SK-N-SH (cell line): ENCODE data around the gene CHD6. TPM values are rescaled to one million over a fixed set of nuclear protein-coding genes. Genes with fewer than 3 reads are reported as not detected.

Experiments
- CTCF ChIA-PET: fragments of 300-600, 350-600 bp; formaldehyde crosslinking; extraction: SDS; loops from one replicate; lab custom pipeline; 2021; lab: Yijun Ruan, JAX
- POLR2A ChIA-PET: fragments of 350-600 bp; sonication (Branson Sonifier 250); formaldehyde crosslinking; extraction: SDS; loops from one replicate; lab custom pipeline; 2020; ENCODE audit warnings: antibody characterized with exemption, inconsistent platforms; lab: Yijun Ruan, JAX
- DNase-seq: peaks from one replicate; pipeline ENCODE4 v3.0.0; 2012
- H2AFZ ChIP-seq: fragments of 200-600 bp; sonication (generic); 2 replicates; pipeline ENCODE4 v1.8.1; 2016; ENCODE audit warnings: antibody characterized with exemption, mild to moderate bottlenecking, low read depth
- H3F3A ChIP-seq: fragments of 200-600 bp; sonication (generic); replicated peaks from 2 replicates; pipeline ENCODE3; 2016; ENCODE audit warnings: antibody characterized with exemption, mild to moderate bottlenecking; ENCODE audit not compliant: insufficient read depth
- H3K27ac ChIP-seq, 2 experiments: fragments of 200-500 bp in 1 of 2; fragments of 200-600 bp in 1 of 2; sonication (Bioruptor generic) in 1 of 2; sonication (generic), shearing (Covaris generic) in 1 of 2; 2 replicates each; pipeline versions ENCODE4 v1.5.1 to v1.6.1; 2014 to 2016; ENCODE audit warnings: low read depth in 2 of 2, inconsistent platforms in 1 of 2, low read length in 1 of 2, mild to moderate bottlenecking in 1 of 2, mixed read lengths in 1 of 2
- H3K27me3 ChIP-seq: fragments of 200-600 bp; sonication (generic), shearing (Covaris generic); 2 replicates; pipeline ENCODE4 v1.6.1; 2016; ENCODE audit warnings: mixed run types; ENCODE audit not compliant: insufficient read depth
- H3K36me3 ChIP-seq, 2 experiments: fragments of 200-500 bp in 1 of 2; fragments of 200-600 bp in 1 of 2; sonication (Bioruptor generic) in 1 of 2; sonication (generic) in 1 of 2; replicated peaks in 1 of 2; 2 replicates each; pipeline versions ENCODE3 to v1.5.1; 2014 to 2016; ENCODE audit warnings: low read length in 1 of 2, mild to moderate bottlenecking in 1 of 2; ENCODE audit not compliant: insufficient read depth in 2 of 2, control insufficient read depth in 1 of 2
- H3K4me1 ChIP-seq, 2 experiments: fragments of 200-500 bp in 1 of 2; fragments of 200-600 bp in 1 of 2; sonication (Bioruptor generic) in 1 of 2; sonication (generic), shearing (Covaris generic) in 1 of 2; 2 replicates each; pipeline versions ENCODE4 v1.5.1 to v1.6.1; 2014 to 2016; ENCODE audit warnings: low read depth in 1 of 2, low read length in 1 of 2, mixed run types in 1 of 2; ENCODE audit not compliant: insufficient read depth in 2 of 2, control insufficient read depth in 1 of 2
- H3K4me2 ChIP-seq: fragments of 200-600 bp; sonication (generic), shearing (Covaris generic); 2 replicates; pipeline ENCODE4 v1.6.1; 2017; ENCODE audit warnings: mixed run types
- H3K4me3 ChIP-seq, 2 experiments: fragments of 200-500 bp in 1 of 2; fragments of 200-600 bp in 1 of 2; sonication (Bioruptor generic) in 1 of 2; sonication (generic), shearing (Covaris generic) in 1 of 2; 2 replicates each; pipeline versions ENCODE4 v1.5.1 to v1.8.1; 2014 to 2016; ENCODE audit warnings: low read depth in 2 of 2, inconsistent platforms in 1 of 2, low read length in 1 of 2, mild to moderate bottlenecking in 1 of 2, mixed read lengths in 1 of 2, moderate library complexity in 1 of 2
- H3K79me2 ChIP-seq: fragments of 200-600 bp; sonication (generic); 2 replicates; pipeline ENCODE4 v1.8.1; 2017; ENCODE audit warnings: mild to moderate bottlenecking; ENCODE audit not compliant: insufficient read depth
- H3K9ac ChIP-seq: fragments of 200-600 bp; sonication (generic); 2 replicates; pipeline ENCODE4 v1.6.1; 2017; ENCODE audit warnings: mixed run types
- H3K9me2 ChIP-seq: fragments of 200-600 bp; sonication (generic); 2 replicates; pipeline ENCODE4 v1.6.1; 2017; ENCODE audit warnings: mixed run types
- H3K9me3 ChIP-seq: fragments of 200-600 bp; sonication (generic); 2 replicates; pipeline ENCODE4 v1.6.1; 2017; ENCODE audit warnings: mixed run types, mild to moderate bottlenecking, moderate library complexity
- H4K20me1 ChIP-seq: fragments of 200-600 bp; sonication (generic); 2 replicates; pipeline ENCODE4 v1.6.1; 2017; ENCODE audit warnings: mild to moderate bottlenecking, mixed run types; ENCODE audit not compliant: insufficient read depth
- CHD2 ChIP-seq: fragments of 150-350 bp; IDR thresholded peaks from 2 replicates; pipeline ENCODE4 v1.6.1; 2018; ENCODE audit warnings: low read length; ENCODE audit not compliant: partially characterized antibody
- CTCF ChIP-seq: fragments of 200-600 bp; sonication (generic); IDR thresholded peaks from 2 replicates; pipeline ENCODE4 v1.6.1; 2017; ENCODE audit warnings: antibody characterized with exemption, mild to moderate bottlenecking, moderate library complexity
- ELF1 ChIP-seq: IDR thresholded peaks from 2 replicates; pipeline ENCODE4 v1.4.0; 2012
- FOXJ3 ChIP-seq: sonication (generic); formaldehyde crosslinking; IDR thresholded peaks from 2 replicates; pipeline ENCODE4 v1.5.1; 2020; ENCODE audit warnings: mild to moderate bottlenecking, missing genetic modification reagents
- FOXM1 ChIP-seq: IDR thresholded peaks from 2 replicates; pipeline ENCODE4 v1.4.0; 2012; ENCODE audit warnings: low read depth, mild to moderate bottlenecking
- GATA2 ChIP-seq: sonication (generic); formaldehyde crosslinking; IDR thresholded peaks from 2 replicates; pipeline ENCODE4 v1.5.0; 2020; ENCODE audit warnings: mild to moderate bottlenecking, missing genetic modification reagents
- NFIC ChIP-seq: IDR thresholded peaks from 2 replicates; pipeline ENCODE4 v1.4.0; 2012; ENCODE audit warnings: borderline replicate concordance
- RAD21 ChIP-seq: IDR thresholded peaks from 2 replicates; pipeline ENCODE4 v1.6.1; 2012; ENCODE audit warnings: mild to moderate bottlenecking, low read length
- RCOR1 ChIP-seq: fragments of 150-350 bp; IDR thresholded peaks from 2 replicates; pipeline ENCODE4 v1.6.1; 2017; ENCODE audit warnings: antibody characterized with exemption, low read length
- RXRA ChIP-seq: IDR thresholded peaks from 2 replicates; pipeline ENCODE4 v1.4.0; 2012; ENCODE audit warnings: low read depth, mild to moderate bottlenecking, borderline replicate concordance
- TAF1 ChIP-seq: IDR thresholded peaks from 2 replicates; pipeline ENCODE4 v1.6.1; 2012; ENCODE audit warnings: low read depth, mild to moderate bottlenecking, low read length, moderate library complexity, borderline replicate concordance
- WGBS: methylation state at CpG from one replicate; pipeline ENCODE4 v1.1.6; 2017; ENCODE audit warnings: low lambda C conversion rate; 5-methylcytosine and 5-hydroxymethylcytosine counted together
- polyA plus RNA-seq, 3 experiments: library from polyadenylated mRNA; depleted of rRNA; stranded (reverse); fragments of >200 nt; gene quantifications; 2 replicates each; pipeline ENCODE4 v1.2.3, GENCODE V29; 2012
- TF ChIP-seq, protein P1 (sequence below): IDR thresholded peaks from 2 replicates; pipeline ENCODE4 v1.4.0; 2012; ENCODE audit warnings: low read depth, borderline replicate concordance
- TF ChIP-seq, protein P2 (sequence below): IDR thresholded peaks from 2 replicates; pipeline ENCODE4 v1.4.0; 2012; ENCODE audit warnings: low read depth, borderline replicate concordance
- TF ChIP-seq, protein P3 (sequence below): fragments of 150-350 bp; IDR thresholded peaks from 2 replicates; pipeline ENCODE4 v1.6.1; 2017; ENCODE audit warnings: antibody characterized with exemption, low read length, low read depth, borderline replicate concordance
- TF ChIP-seq, protein P4 (sequence below): IDR thresholded peaks from 2 replicates; pipeline ENCODE4 v1.6.1; 2012; ENCODE audit warnings: mild to moderate bottlenecking, low read depth, low read length, moderate library complexity

CHD6 gene
- polyA plus RNA-seq, 1 of the 3 experiments (the other 2 are of a cell fraction): 7.1 TPM

DNA sequence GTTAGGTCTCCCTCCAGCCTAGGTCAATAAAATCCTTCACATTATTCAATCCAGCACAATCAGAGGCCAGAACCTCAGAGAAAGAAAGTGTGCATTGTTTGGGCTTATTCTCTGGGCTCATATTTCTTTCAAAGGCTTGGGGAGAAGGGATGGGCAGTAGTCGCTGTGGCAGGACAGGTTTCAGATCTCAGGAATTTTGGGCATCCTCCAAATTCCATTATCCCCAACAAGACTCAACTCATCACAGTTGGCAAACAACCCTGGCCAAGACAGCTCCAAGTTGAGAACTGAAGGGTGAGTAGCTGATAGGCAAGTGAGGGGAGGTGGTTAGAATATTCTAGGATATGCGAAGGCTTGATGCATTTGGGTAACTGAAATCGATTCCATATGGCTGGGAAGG lies 27.2 kb upstream of the CHD6 start:
- Histone ChIP-seq H3K36me3 (no peaks in the 10 kb centered on the region), H3K4me3 (no peak overlapping the region), H3K9me3 (no peaks in the 10 kb centered on the region), H3K27me3 (peaks cover 7% of the 10 kb centered on the region; the same call in 1 of the 2 replicates), H3K9me2 (no peaks in the 10 kb centered on the region), H2AFZ (no peak overlapping the region), H3K79me2 (no peaks in the 10 kb centered on the region), H4K20me1 (no peaks in the 10 kb centered on the region), H3K4me1 (peaks cover 0 to 2% of the 10 kb centered on the region in 2 experiments; a peak in 1 of 4 replicates), H3K27ac (no peak overlapping the region), H3F3A (no peaks in the 10 kb centered on the region), H3K4me2 (no peak overlapping the region), H3K9ac (no peak overlapping the region)
- ChIA-PET POLR2A (no interaction called here), CTCF (no interaction called here)
- WGBS: 57% methylated on average over 3 of the region's 3 CpGs
- TF ChIP-seq, protein P1, sequence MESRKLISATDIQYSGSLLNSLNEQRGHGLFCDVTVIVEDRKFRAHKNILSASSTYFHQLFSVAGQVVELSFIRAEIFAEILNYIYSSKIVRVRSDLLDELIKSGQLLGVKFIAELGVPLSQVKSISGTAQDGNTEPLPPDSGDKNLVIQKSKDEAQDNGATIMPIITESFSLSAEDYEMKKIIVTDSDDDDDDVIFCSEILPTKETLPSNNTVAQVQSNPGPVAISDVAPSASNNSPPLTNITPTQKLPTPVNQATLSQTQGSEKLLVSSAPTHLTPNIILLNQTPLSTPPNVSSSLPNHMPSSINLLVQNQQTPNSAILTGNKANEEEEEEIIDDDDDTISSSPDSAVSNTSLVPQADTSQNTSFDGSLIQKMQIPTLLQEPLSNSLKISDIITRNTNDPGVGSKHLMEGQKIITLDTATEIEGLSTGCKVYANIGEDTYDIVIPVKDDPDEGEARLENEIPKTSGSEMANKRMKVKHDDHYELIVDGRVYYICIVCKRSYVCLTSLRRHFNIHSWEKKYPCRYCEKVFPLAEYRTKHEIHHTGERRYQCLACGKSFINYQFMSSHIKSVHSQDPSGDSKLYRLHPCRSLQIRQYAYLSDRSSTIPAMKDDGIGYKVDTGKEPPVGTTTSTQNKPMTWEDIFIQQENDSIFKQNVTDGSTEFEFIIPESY: no peak
- no peak for TF ChIP-seq GATA2 (CRISPR knock-in tag)
- no peak for TF ChIP-seq ELF1
- no peak for TF ChIP-seq CHD2
- TF ChIP-seq NFIC: no peak
- no peak for TF ChIP-seq RCOR1
- no peak for TF ChIP-seq CTCF
- no peak for TF ChIP-seq FOXM1
- TF ChIP-seq, protein P2, sequence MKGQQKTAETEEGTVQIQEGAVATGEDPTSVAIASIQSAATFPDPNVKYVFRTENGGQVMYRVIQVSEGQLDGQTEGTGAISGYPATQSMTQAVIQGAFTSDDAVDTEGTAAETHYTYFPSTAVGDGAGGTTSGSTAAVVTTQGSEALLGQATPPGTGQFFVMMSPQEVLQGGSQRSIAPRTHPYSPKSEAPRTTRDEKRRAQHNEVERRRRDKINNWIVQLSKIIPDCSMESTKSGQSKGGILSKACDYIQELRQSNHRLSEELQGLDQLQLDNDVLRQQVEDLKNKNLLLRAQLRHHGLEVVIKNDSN: no peak
- TF ChIP-seq FOXJ3 (CRISPR knock-in tag): no peak
- TF ChIP-seq TAF1: no peak
- TF ChIP-seq, protein P3, sequence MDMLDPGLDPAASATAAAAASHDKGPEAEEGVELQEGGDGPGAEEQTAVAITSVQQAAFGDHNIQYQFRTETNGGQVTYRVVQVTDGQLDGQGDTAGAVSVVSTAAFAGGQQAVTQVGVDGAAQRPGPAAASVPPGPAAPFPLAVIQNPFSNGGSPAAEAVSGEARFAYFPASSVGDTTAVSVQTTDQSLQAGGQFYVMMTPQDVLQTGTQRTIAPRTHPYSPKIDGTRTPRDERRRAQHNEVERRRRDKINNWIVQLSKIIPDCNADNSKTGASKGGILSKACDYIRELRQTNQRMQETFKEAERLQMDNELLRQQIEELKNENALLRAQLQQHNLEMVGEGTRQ: no peak
- TF ChIP-seq, protein P4, sequence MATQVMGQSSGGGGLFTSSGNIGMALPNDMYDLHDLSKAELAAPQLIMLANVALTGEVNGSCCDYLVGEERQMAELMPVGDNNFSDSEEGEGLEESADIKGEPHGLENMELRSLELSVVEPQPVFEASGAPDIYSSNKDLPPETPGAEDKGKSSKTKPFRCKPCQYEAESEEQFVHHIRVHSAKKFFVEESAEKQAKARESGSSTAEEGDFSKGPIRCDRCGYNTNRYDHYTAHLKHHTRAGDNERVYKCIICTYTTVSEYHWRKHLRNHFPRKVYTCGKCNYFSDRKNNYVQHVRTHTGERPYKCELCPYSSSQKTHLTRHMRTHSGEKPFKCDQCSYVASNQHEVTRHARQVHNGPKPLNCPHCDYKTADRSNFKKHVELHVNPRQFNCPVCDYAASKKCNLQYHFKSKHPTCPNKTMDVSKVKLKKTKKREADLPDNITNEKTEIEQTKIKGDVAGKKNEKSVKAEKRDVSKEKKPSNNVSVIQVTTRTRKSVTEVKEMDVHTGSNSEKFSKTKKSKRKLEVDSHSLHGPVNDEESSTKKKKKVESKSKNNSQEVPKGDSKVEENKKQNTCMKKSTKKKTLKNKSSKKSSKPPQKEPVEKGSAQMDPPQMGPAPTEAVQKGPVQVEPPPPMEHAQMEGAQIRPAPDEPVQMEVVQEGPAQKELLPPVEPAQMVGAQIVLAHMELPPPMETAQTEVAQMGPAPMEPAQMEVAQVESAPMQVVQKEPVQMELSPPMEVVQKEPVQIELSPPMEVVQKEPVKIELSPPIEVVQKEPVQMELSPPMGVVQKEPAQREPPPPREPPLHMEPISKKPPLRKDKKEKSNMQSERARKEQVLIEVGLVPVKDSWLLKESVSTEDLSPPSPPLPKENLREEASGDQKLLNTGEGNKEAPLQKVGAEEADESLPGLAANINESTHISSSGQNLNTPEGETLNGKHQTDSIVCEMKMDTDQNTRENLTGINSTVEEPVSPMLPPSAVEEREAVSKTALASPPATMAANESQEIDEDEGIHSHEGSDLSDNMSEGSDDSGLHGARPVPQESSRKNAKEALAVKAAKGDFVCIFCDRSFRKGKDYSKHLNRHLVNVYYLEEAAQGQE: no peak
- TF ChIP-seq RAD21: no peak
- TF ChIP-seq RXRA: no peak
- DNase-seq: no peak
